Right lobe of liver (tissue), 4 donors: ENCODE data around the gene ZBTB4.

Experiments
- POLR2A ChIP-seq: fragments of 450-650 bp; IDR thresholded peaks from one replicate; pipeline ENCODE4 v1.6.1; 2017; ENCODE audit warnings: antibody characterized with exemption, mild to moderate bottlenecking
- TF ChIP-seq, protein P1 (sequence below), 4 donors: fragments of 200-600 bp in 3 of 4; fragments of 450-650 bp in 1 of 4; IDR thresholded peaks; one replicate each; pipeline versions ENCODE4 v1.5.1 to v1.8.0; 2016 to 2022; ENCODE audit warnings: antibody characterized with exemption in 4 of 4, mild to moderate bottlenecking in 2 of 4
- donor health status: DM: no; HTN: no; CAD: no.
- donor health status: DM: no; HTN: no; CAD: no.
- donor health status: DM: no; HTN: yes; CAD: no.

- TF ChIP-seq, protein P1, sequence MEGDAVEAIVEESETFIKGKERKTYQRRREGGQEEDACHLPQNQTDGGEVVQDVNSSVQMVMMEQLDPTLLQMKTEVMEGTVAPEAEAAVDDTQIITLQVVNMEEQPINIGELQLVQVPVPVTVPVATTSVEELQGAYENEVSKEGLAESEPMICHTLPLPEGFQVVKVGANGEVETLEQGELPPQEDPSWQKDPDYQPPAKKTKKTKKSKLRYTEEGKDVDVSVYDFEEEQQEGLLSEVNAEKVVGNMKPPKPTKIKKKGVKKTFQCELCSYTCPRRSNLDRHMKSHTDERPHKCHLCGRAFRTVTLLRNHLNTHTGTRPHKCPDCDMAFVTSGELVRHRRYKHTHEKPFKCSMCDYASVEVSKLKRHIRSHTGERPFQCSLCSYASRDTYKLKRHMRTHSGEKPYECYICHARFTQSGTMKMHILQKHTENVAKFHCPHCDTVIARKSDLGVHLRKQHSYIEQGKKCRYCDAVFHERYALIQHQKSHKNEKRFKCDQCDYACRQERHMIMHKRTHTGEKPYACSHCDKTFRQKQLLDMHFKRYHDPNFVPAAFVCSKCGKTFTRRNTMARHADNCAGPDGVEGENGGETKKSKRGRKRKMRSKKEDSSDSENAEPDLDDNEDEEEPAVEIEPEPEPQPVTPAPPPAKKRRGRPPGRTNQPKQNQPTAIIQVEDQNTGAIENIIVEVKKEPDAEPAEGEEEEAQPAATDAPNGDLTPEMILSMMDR (IDR thresholded peaks at IDR 0.05) = no peak
- no peak for TF ChIP-seq POLR2A
These were observed 34.5 kb upstream of the ZBTB4 start for GRCh38 chr17:7513850-7514419.
